ENCODE measurements around the gene MSRB2.

MSRB2 gene

DNA sequence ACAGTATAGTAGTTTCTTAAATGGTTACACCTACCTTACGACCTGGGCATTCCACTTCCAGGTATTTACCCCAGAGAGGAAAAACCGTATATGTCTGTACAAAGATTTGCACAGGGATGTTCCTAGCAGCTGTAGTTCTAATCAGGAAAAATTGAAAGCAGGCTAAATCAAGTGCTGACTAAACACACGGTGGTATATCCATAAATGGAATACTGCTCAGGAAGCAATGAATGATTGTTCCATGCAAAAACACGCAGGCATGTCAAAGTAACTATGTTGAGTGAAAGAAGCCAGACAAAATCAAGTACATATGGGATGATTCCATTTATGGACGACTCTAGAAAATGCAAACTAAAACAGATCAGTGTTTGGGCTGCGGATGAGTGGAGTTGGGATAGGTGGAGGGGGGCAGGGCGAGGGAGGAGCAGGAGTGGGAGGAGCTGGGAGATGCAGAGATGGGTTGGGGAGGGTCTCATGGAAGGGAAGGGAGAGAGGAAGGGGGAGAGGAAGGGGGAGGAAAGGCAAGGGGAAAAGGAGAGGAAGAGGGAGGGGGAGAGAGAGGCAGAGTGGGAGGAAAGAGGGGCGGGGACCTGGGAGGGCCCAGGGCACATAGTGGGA lies 484 bp upstream of the MSRB2 start:
- Mint-ChIP-seq H3K4me1 (peaks cover 28% of the 10 kb centered on the region), H3K4me3 (peak overlapping the region; percentile 57 to 89)
- no peak for DNase-seq

DNA sequence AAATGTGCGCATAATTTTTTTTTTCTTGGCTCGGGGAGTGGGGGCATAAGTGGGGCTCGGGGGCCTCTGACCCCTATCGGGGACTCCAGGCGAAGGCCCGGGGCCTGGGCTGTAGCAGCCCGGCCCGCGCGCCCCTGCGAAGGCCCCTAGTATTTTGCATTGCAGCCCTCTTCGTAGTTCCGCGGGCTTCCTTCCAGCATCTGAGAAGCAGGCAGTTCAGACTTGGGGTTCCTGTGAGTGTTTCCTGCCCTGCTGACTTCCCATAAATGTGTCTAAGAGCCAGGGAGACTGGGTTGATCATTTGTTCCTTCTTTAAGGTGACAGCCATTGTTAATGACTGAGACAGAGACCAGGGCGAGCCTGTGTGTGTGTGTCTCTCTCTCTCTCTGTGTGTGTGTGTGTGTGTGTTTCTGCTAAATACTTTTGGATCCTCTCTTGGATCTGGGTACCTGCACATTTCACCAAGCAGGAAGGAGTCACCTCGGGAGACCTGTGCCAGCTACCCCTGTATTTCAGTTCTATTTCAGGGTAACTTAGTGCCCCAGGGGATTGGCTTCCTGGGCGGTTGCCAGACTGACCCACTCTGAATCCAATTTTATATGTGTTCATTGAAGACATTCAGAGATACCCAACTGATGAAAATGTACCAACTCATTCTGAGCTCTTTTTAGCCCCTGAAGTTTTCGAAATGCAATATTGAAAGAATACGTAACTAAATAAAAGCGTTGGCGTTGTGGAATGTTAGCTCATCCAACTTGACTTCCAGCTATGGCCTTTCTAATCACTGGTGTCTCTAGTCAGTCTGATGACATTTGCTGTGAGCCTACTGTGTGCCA lies 805 bp downstream of the MSRB2 start:
- H3K9me3 Mint-ChIP-seq = peaks cover 6 to 8% of the 10 kb centered on the region in 2 donors
- no peaks in the 10 kb centered on the region for H3K27me3 Mint-ChIP-seq
- peak; percentile 33 to 44 for DNase-seq
- ATAC-seq = peak; percentile 79
- peaks cover 36% of the 10 kb centered on the region for H3K4me1 Mint-ChIP-seq
- H3K4me3 Mint-ChIP-seq = peak overlapping the region; percentile 89 to 100
- H3K27ac Mint-ChIP-seq = peak overlapping the region; percentile 93 to 98

More for the DNA sequence above, 484 bp upstream of the MSRB2 start:
- H3K9me3 Mint-ChIP-seq = peaks cover 0 to 8% of the 10 kb centered on the region in 2 donors
- H3K27me3 Mint-ChIP-seq = no peaks in the 10 kb centered on the region
- peak overlapping the region; percentile 79 to 81 for H3K27ac Mint-ChIP-seq
- no peak for ATAC-seq

- Mint-ChIP-seq H3K9me3 (peaks cover 5 to 12% of the 10 kb centered on the region in 2 donors), H3K27ac (peak overlapping the region; percentile 93 to 98), H3K4me3 (peak overlapping the region; percentile 89 to 100), H3K27me3 (no peaks in the 10 kb centered on the region), H3K4me1 (peaks cover 36% of the 10 kb centered on the region)
- no peak for ATAC-seq
- DNase-seq = no peak
Observed at GRCh38 chr10:23096802-23097549, 1.6 kb downstream of the MSRB2 start.

- DNase-seq (no peak), ATAC-seq (no peak)
- Mint-ChIP-seq H3K27ac (no peak overlapping the region), H3K4me1 (peaks cover 36% of the 10 kb centered on the region), H3K9me3 (peaks cover 7 to 14% of the 10 kb centered on the region in 2 donors), H3K27me3 (no peaks in the 10 kb centered on the region), H3K4me3 (no peak overlapping the region)
Observed at GRCh38 chr10:23099079-23099478, 3.7 kb downstream of the MSRB2 start.

DNA sequence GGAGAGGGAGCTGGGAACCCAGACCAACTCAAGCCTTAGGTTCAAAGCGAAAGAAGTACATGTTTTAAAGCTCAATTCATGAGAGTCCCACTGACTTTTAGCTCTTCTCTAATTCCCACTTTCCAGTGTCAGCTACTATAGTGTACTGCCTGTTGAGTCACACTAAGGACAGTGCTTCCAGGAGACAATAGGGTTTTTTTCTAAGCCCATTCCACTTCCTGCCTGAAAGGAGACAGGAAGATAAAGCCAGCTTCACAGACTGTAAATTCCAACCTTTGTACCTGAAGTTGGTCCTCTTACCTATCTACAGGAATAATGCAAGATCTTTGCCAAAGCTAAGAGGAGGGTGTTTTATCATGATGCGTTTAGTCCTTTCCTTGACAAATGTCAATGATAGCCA lies 4.4 kb downstream of the MSRB2 start:
- Mint-ChIP-seq H3K4me1 (peaks cover 36% of the 10 kb centered on the region), H3K9me3 (peaks cover 7 to 14% of the 10 kb centered on the region in 2 donors), H3K27ac (no peak overlapping the region), H3K4me3 (no peak overlapping the region), H3K27me3 (no peaks in the 10 kb centered on the region)
- no peak for ATAC-seq
- DNase-seq = no peak

DNA sequence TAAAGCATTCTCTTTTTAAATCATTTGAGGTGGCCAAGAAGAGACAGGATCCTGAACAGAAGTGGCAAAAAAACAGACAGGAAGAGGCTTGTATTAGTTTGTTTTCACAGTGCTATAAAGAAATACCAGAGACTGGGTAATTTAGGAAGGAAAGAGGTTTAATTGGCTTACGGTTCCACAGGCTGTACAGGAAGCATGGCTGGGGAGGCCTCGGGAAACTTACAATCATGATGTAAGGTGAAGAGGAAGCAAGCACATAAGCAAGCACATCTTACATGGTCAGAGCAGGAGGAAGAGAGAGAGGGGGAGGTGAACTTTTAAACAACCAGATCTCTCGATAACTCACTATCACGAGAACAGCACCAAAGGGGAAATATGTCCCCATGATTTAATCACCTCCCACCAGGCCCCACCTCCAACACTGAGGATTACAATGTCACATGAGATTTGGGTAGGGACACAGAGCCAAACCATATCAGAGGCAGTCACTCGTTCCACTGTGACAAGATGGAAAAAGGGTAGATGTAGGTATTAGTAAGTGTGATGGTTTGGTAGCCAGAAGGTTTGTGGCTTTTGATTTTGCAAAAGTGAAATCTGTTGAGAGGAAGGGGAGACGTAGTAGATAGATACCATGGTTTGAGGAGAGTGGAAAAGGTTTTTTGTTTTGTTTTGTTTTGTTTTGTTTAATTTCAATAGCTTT lies 5.1 kb downstream of the MSRB2 start:
- DNase-seq = no peak
- Mint-ChIP-seq H3K27ac (no peak overlapping the region), H3K9me3 (peaks cover 7 to 14% of the 10 kb centered on the region in 2 donors), H3K27me3 (no peaks in the 10 kb centered on the region), H3K4me1 (peaks cover 36% of the 10 kb centered on the region), H3K4me3 (no peak overlapping the region)
- ATAC-seq = peak; percentile 24

DNA sequence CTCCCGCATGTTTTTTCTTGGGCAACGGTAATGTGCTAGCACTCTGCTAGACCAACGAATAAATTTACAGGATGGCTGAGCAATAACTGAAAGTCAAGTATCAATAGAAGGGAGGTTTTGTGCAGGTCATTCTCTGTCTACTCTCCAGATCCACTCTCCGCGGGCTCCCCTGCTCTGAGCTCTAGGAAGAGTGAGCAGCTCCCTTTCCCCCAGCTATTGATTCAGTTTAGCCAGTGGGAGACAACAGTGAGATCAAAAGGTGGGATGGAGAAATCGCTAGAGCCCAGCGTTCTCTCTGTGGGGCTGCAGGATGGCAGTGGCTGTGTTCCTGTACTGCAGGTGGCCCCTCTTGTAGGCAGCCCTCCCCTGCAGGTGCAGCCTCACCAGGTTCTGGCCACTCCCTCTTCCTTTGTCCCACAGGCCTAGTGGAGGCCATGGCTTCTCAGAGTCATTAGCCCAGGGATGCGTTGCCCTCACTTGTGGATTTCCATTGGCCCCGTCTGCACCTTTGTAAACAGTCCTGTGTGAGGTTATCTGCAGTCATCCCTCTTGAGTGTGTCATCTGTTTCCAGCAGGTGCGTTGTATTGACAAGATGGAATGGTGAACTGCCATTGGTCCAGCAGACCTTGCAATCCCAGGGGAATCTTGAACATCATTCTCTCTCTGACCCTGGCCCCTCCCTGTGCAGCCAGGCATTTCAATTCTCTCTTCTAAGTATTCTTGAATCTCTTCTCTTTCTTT lies 11.1 kb downstream of the MSRB2 start:
- Mint-ChIP-seq H3K27me3 (no peaks in the 10 kb centered on the region), H3K4me1 (no peaks in the 10 kb centered on the region), H3K9me3 (peaks cover 5 to 7% of the 10 kb centered on the region in 2 donors), H3K27ac (no peak overlapping the region), H3K4me3 (no peak overlapping the region)
- ATAC-seq (no peak), DNase-seq (no peak)

- no peak overlapping the region for H3K4me3 Mint-ChIP-seq
- no peaks in the 10 kb centered on the region for H3K27me3 Mint-ChIP-seq
- H3K4me1 Mint-ChIP-seq = no peaks in the 10 kb centered on the region
- no peak for ATAC-seq
- no peaks in the 10 kb centered on the region for H3K9me3 Mint-ChIP-seq
- DNase-seq = no peak
- no peak overlapping the region for H3K27ac Mint-ChIP-seq
Observed at GRCh38 chr10:23110722-23111516, 15.5 kb downstream of the MSRB2 start.

DNA sequence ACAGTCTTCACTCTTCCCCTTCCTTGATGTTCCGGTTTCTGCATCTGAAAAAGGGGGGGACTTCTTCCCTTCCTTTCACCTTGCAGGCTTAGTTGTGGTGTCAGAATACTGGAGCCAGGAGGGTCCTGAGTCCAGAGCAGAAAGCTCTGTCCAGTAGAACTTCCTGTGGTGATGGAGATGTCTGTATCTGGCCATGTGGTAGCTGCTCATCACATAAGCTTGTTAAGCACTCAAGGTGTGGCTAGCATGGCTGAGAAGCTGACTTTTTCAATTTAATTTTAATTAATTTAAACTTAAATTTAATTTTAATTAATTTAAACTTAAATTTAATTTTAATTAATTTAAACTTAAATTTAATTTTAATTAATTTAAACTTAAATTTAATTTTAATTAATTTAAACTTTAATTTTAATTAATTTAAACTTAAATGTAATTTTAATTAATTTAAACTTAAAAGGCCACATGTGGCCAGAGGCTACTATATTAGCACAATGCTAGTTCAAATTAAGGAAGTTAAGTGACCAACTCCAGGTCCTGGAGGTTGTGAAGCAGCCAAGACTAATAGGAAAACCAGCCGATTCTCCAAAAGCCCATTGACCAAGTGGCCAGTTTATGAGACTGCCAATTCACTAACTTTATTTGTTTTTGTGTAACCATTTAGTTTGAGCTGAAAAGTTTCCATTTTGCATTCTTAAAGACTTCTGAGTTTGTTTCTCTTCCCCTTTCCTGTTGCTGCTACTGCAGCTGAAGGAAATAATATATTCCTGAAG lies 16.3 kb downstream of the MSRB2 start:
- ATAC-seq (no peak), DNase-seq (no peak)
- H3K27ac Mint-ChIP-seq = peak overlapping the region in 1 of 2 donors; percentile 14
- H3K27me3 Mint-ChIP-seq = no peaks in the 10 kb centered on the region
- H3K4me3 Mint-ChIP-seq = no peak overlapping the region
- H3K9me3 Mint-ChIP-seq = no peaks in the 10 kb centered on the region
- H3K4me1 Mint-ChIP-seq = no peaks in the 10 kb centered on the region

DNA sequence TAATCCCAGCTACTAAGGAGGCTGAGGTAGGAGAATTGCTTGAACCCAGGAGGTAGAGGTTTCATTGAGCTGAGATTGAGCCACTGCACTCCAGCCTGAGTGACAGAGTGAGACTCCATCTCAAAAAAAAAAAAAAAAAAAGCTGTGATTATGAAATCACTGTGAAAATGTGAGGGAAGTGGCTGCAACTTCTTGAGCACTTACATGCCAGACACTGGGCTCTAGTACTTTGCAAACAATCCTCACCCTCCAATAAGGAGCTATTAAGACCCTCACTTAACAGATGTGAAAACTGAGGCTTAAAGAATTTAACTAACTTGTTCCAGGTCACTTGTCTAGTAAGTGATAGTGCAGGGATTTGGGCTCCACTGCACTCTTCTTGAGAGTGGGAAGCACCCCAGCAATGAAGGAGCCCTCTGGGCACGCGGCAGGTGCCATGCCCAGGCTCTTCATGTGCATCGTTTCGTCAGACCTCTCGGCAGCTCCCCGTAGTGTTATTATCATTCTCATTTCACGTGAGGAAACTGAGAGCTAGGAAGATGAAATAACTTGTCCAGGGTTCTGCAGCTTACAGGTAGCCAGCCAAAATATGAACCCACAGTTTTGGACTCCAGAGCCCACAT lies 19.0 kb downstream of the MSRB2 start:
- Mint-ChIP-seq H3K27me3 (no peaks in the 10 kb centered on the region), H3K9me3 (no peaks in the 10 kb centered on the region), H3K4me3 (no peak overlapping the region), H3K4me1 (peaks cover 5% of the 10 kb centered on the region), H3K27ac (peak overlapping the region in 1 of 2 donors; percentile 89)
- ATAC-seq = no peak
- no peak for DNase-seq

DNA sequence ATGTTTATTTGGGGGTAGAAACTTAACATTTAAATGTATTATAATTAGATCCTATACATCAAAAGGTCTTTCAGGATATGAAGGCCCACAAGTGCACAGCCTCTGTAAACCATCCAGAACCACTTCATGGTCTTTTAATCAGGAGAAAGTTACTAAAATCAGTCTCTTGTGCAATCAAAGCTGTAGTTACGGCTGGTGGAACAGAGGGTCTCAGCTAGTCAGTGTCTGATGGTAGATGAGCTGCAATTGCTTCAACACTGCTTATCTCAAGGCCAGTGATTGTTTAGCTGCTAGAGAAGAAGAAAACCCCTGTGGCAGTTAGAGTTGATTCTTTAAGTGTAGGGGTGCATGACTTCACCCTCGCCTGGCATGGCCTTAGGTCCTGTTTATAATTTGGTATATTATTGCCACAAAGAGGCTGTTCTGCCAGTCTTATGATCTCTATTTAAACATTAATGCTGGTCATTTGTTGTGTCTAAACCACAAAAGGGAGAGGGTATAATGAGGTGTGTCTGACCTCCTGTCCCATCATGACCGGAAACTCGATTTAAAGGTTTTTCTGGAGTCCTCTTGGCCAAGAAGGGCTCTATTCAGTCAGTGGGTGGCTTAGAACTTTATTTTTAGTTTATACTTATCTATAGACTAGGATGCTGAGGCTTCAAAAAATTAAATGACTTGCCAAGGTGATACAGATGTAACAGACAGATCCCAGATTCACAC lies 21.3 kb downstream of the MSRB2 start:
- no peak for ATAC-seq
- no peaks in the 10 kb centered on the region for H3K9me3 Mint-ChIP-seq
- H3K4me1 Mint-ChIP-seq = peaks cover 5% of the 10 kb centered on the region
- no peak overlapping the region for H3K4me3 Mint-ChIP-seq
- no peaks in the 10 kb centered on the region for H3K27me3 Mint-ChIP-seq
- H3K27ac Mint-ChIP-seq = no peak overlapping the region
- DNase-seq = no peak

GRCh38 chr10:23120001-23120934 lies 24.9 kb downstream of the MSRB2 start:
- no peak overlapping the region for H3K4me3 Mint-ChIP-seq
- H3K9me3 Mint-ChIP-seq = peaks cover 0 to 7% of the 10 kb centered on the region in 2 donors
- peak overlapping the region in 1 of 2 donors; percentile 84 for H3K27ac Mint-ChIP-seq
- ATAC-seq = no peak
- DNase-seq = no peak
- H3K27me3 Mint-ChIP-seq = no peaks in the 10 kb centered on the region
- H3K4me1 Mint-ChIP-seq = peaks cover 5% of the 10 kb centered on the region
